Measurements from ENCODE around the gene ZNF609. TPM values are rescaled to one million over a fixed set of nuclear protein-coding genes. Genes with fewer than 3 reads are reported as not detected.

ZNF609 gene
- total and polyA plus RNA-seq, 2 of the 13 experiments (the other 11 are each of a cell fraction or from before 2014, with no cell fraction given): 8.9 to 9.9 TPM

DNA sequence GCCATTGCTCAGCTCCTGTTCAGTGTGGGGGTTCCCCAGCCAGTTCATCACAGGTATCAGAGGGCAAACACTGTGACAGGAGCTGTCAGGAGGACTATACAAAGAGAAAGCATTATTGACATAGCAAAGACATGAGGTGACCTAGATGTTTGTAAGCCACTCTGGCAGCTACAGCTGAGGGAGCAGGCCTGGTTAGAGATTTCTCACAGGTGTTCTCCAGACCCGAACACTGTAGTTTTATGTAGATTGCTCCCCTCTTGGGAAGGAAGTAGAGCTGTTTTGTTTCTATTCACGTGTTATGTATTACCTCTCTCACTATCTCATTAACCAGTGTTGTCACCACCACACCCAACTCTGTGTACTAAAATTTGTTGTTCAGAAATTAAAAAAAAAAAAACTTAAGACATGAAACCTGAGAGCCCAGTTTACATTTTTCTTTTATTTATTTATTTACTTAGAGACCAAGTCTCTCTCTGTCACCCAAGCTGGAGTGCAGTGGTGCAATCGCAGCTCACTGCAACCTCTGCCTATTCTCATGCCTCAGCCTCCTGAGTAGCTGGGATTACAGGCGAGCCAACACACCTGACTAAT, 191.3 kb downstream of the ZNF609 start (continued):
- TF ChIP-seq, protein P1, sequence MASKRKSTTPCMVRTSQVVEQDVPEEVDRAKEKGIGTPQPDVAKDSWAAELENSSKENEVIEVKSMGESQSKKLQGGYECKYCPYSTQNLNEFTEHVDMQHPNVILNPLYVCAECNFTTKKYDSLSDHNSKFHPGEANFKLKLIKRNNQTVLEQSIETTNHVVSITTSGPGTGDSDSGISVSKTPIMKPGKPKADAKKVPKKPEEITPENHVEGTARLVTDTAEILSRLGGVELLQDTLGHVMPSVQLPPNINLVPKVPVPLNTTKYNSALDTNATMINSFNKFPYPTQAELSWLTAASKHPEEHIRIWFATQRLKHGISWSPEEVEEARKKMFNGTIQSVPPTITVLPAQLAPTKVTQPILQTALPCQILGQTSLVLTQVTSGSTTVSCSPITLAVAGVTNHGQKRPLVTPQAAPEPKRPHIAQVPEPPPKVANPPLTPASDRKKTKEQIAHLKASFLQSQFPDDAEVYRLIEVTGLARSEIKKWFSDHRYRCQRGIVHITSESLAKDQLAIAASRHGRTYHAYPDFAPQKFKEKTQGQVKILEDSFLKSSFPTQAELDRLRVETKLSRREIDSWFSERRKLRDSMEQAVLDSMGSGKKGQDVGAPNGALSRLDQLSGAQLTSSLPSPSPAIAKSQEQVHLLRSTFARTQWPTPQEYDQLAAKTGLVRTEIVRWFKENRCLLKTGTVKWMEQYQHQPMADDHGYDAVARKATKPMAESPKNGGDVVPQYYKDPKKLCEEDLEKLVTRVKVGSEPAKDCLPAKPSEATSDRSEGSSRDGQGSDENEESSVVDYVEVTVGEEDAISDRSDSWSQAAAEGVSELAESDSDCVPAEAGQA (IDR thresholded peaks at IDR 0.05; ENCODE audit: low read depth): no peak
- TF ChIP-seq, protein P1 (CRISPR knock-in tag; IDR thresholded peaks at IDR 0.05; ENCODE audit: borderline replicate concordance): no peak
- no peak for TF ChIP-seq ZBTB21 (CRISPR knock-in tag; IDR thresholded peaks at IDR 0.05)
- TF ChIP-seq IKZF5 (CRISPR knock-in tag; IDR thresholded peaks at IDR 0.05): peak; percentile 96
- TF ChIP-seq SALL1 (CRISPR knock-in tag; IDR thresholded peaks at IDR 0.05): peak; percentile 74
- no peak for TF ChIP-seq ATF1 (CRISPR knock-in tag; IDR thresholded peaks at IDR 0.05)
- TF ChIP-seq, protein P2, sequence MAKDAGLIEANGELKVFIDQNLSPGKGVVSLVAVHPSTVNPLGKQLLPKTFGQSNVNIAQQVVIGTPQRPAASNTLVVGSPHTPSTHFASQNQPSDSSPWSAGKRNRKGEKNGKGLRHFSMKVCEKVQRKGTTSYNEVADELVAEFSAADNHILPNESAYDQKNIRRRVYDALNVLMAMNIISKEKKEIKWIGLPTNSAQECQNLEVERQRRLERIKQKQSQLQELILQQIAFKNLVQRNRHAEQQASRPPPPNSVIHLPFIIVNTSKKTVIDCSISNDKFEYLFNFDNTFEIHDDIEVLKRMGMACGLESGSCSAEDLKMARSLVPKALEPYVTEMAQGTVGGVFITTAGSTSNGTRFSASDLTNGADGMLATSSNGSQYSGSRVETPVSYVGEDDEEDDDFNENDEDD (CRISPR knock-in tag; IDR thresholded peaks at IDR 0.05; ENCODE audit: borderline replicate concordance): no peak
- no peak for TF ChIP-seq ZFYVE20 (CRISPR knock-in tag; IDR thresholded peaks at IDR 0.05; ENCODE audit: borderline replicate concordance, low read depth)
- TF ChIP-seq TGIF2 (CRISPR knock-in tag; IDR thresholded peaks at IDR 0.05): peak; percentile 98
- TF ChIP-seq CHD4 (IDR thresholded peaks at IDR 0.05; ENCODE audit: borderline replicate concordance, low read length): no peak
- TF ChIP-seq SNRNP70 (IDR thresholded peaks at IDR 0.05; ENCODE audit: low read depth, low read length): no peak
- TF ChIP-seq, protein P3, sequence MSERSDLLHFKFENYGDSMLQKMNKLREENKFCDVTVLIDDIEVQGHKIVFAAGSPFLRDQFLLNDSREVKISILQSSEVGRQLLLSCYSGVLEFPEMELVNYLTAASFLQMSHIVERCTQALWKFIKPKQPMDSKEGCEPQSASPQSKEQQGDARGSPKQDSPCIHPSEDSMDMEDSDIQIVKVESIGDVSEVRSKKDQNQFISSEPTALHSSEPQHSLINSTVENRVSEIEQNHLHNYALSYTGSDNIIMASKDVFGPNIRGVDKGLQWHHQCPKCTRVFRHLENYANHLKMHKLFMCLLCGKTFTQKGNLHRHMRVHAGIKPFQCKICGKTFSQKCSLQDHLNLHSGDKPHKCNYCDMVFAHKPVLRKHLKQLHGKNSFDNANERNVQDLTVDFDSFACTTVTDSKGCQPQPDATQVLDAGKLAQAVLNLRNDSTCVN (CRISPR knock-in tag; IDR thresholded peaks at IDR 0.05; ENCODE audit: borderline replicate concordance): no peak
- no peak for TF ChIP-seq ZFP37 (CRISPR knock-in tag; IDR thresholded peaks at IDR 0.05; ENCODE audit: borderline replicate concordance)
